Spleen (tissue), 7 donors: ENCODE measurements around the gene MRPL36.

Experiments used
- CTCF ChIP-seq, 11 experiments: fragments of 200-600 bp in 7 of 11; fragments of 450-650 bp in 4 of 11; sonication (generic) in 4 of 11; IDR thresholded peaks in 8 of 11; conservative IDR thresholded peaks in 3 of 11; 1 replicate in 7 of 11; 2 replicates in 4 of 11; pipeline versions ENCODE4 v1.4.0 to v1.8.0; 2016 to 2021; ENCODE audit warnings: antibody characterized with exemption in 11 of 11, inconsistent platforms in 4 of 11, mild to moderate bottlenecking in 1 of 11
- POLR2A ChIP-seq, 3 donors: fragments of 450-650 bp; IDR thresholded peaks; one replicate each; pipeline ENCODE4 v1.5.1; 2017; ENCODE audit warnings: antibody characterized with exemption in 3 of 3, mild to moderate bottlenecking in 1 of 3
- POLR2AphosphoS5 ChIP-seq, 3 donors: sonication (generic); formaldehyde crosslinking; IDR thresholded peaks; one replicate each; pipeline ENCODE4 v1.5.1; 2017; ENCODE audit warnings: antibody characterized with exemption in 3 of 3
- donor health status: DM: no; HTN: no; CAD: no; lungs with moderate emphysema.
- donor health status: DM: no; HTN: no; CAD: no.
- donor health status: DM: no; HTN: no; CAD: no.

- no peak for TF ChIP-seq CTCF (IDR thresholded peaks at IDR 0.05 in 8 of 11, conservative IDR thresholded peaks at IDR 0.05 in 3 of 11)
- TF ChIP-seq POLR2A (IDR thresholded peaks at IDR 0.05) = no peak
- no peak for TF ChIP-seq POLR2AphosphoS5 (IDR thresholded peaks at IDR 0.05)
Observed at GRCh38 chr5:1765880-1766235, 33.8 kb downstream of the MRPL36 start.
